K562 (cell line): Measurements from ENCODE around the gene PSAP. TPM values are rescaled to one million over a fixed set of nuclear protein-coding genes. Genes with fewer than 3 reads are reported as not detected.

Experiments used
- CXXC5 ChIP-seq: fragments of 250-450 bp; sonication (Bioruptor Pico); IDR thresholded peaks from 2 replicates; pipeline ENCODE4 v1.8.0; 2022; ENCODE audit warnings: inconsistent platforms, mild to moderate bottlenecking, moderate library complexity
- E4F1 ChIP-seq: fragments of 250-450 bp; sonication (Bioruptor Pico); IDR thresholded peaks from 2 replicates; pipeline ENCODE4 v1.5.0; 2021; ENCODE audit warnings: mild to moderate bottlenecking, borderline replicate concordance
- FOXK1 ChIP-seq: sonication (generic); formaldehyde crosslinking; IDR thresholded peaks from 2 replicates; pipeline ENCODE4 v1.8.0; 2022; ENCODE audit warnings: missing genetic modification reagents, mild to moderate bottlenecking, borderline replicate concordance
- KLF1 ChIP-seq: fragments of 450-650 bp; IDR thresholded peaks from 2 replicates; pipeline ENCODE4 v1.6.1; 2016; ENCODE audit warnings: missing genetic modification characterization, missing compliant biosample characterization
- LCOR ChIP-seq: sonication (generic); formaldehyde crosslinking; IDR thresholded peaks from 2 replicates; pipeline ENCODE4 v1.8.0; 2022; ENCODE audit warnings: mild to moderate bottlenecking, missing genetic modification reagents
- MBD2 ChIP-seq: sonication (generic); IDR thresholded peaks from 2 replicates; pipeline ENCODE4 v1.6.1; 2016; ENCODE audit warnings: low read depth, borderline replicate concordance
- MIER1 ChIP-seq: fragments of 450-650 bp; IDR thresholded peaks from 2 replicates; pipeline ENCODE4 v1.6.1; 2016; ENCODE audit warnings: antibody characterized with exemption, mild to moderate bottlenecking, low read depth
- NCOA2 ChIP-seq, 2 experiments: fragments of 450-650 bp; IDR thresholded peaks; 2 replicates each; pipeline ENCODE4 v1.6.1; 2018; ENCODE audit warnings: mild to moderate bottlenecking in 2 of 2, moderate library complexity in 1 of 2; ENCODE audit not compliant: partially characterized antibody in 2 of 2
- POLR2A ChIP-seq: fragments of 450-650 bp; conservative IDR thresholded peaks from 2 replicates; pipeline ENCODE4 v1.6.1; 2016
- PRMT5 ChIP-seq: sonication (generic); formaldehyde crosslinking; IDR thresholded peaks from 2 replicates; pipeline ENCODE4 v1.5.0; 2020; ENCODE audit warnings: missing genetic modification reagents
- RREB1 ChIP-seq: fragments of 250-450 bp; sonication (Bioruptor Pico); IDR thresholded peaks from 2 replicates; pipeline ENCODE4 v1.4.0; 2020
- TEAD2 ChIP-seq: fragments of 450-650 bp; IDR thresholded peaks from 2 replicates; pipeline ENCODE4 v1.6.1; 2016; ENCODE audit warnings: missing genetic modification characterization, control low read depth, missing compliant biosample characterization
- THRB ChIP-seq: fragments of 450-650 bp; formaldehyde crosslinking; conservative IDR thresholded peaks from 2 replicates; pipeline ENCODE4 v1.4.0; 2022; ENCODE audit warnings: mild to moderate bottlenecking, missing genetic modification characterization
- TRIM28 ChIP-seq: fragments of 450-650 bp; IDR thresholded peaks from 2 replicates; pipeline ENCODE4 v1.6.1; 2017
- VEZF1 ChIP-seq: fragments of 200-800 bp; sonication (Bioruptor generic); IDR thresholded peaks from 2 replicates; pipeline ENCODE4 v1.6.1; 2017; ENCODE audit warnings: missing genetic modification characterization, missing compliant biosample characterization
- ZC3H8 ChIP-seq: fragments of 450-650 bp; IDR thresholded peaks from 2 replicates; pipeline ENCODE4 v1.6.1; 2017
- ZFP30 ChIP-seq: fragments of 250-450 bp; sonication (Bioruptor Pico); IDR thresholded peaks from 2 replicates; pipeline ENCODE4 v1.8.0; 2022; ENCODE audit warnings: moderate library complexity, mild to moderate bottlenecking, inconsistent platforms, borderline replicate concordance
- ZNF197 ChIP-seq: fragments of 200-800 bp; sonication (Bioruptor generic); IDR thresholded peaks from 2 replicates; pipeline ENCODE4 v1.6.1; 2016; ENCODE audit warnings: low read depth, missing genetic modification characterization, missing compliant biosample characterization
- ZNF444 ChIP-seq: fragments of 250-450 bp; sonication (Bioruptor Pico); IDR thresholded peaks from 2 replicates; pipeline ENCODE4 v1.4.0; 2020; ENCODE audit warnings: mild to moderate bottlenecking, moderate library complexity
- polyA plus RNA-seq, 8 experiments: library from polyadenylated mRNA; depleted of rRNA in 4 of 8; stranded (reverse) in 5 of 8; unstranded in 3 of 8; fragments of >200 nt; fragmentation: Nextera tagmentation in 2 of 8; fragmentation: Illumina TruSeq in 1 of 8; extraction: Ambion mirVana in 2 of 8; extraction: Trizol in 1 of 8; gene quantifications; 2 replicates each; pipeline versions ENCODE4 v1.2.1 to v1.2.3, GENCODE V29; 2011 to 2014; ENCODE audit warnings: inconsistent platforms in 1 of 8, missing spikeins in 1 of 8
- total RNA-seq, 7 experiments: library from RNA; depleted of rRNA in 6 of 7; stranded (reverse); fragments of >200 nt in 6 of 7; fragmentation: Illumina TruSeq in 2 of 7; extraction: Trizol in 2 of 7; gene quantifications; 2 replicates each; pipeline versions ENCODE4 v1.2.1 to v1.2.3, GENCODE V29; 2011 to 2021; ENCODE audit warnings: low replicate concordance in 1 of 7

The PSAP gene
- total and polyA plus RNA-seq, 9 of the 15 experiments (the other 6 are each of a cell fraction or from before 2014, with no cell fraction given), result 245 to 700 (median 429) TPM

GRCh38 chr10:71878327-71879034 is 27.4 kb upstream of the PSAP start (continued):
- TF ChIP-seq MBD2, result no peak
- no peak for TF ChIP-seq ZNF444 (CRISPR knock-in tag)
- no peak for TF ChIP-seq FOXK1 (CRISPR knock-in tag)
- no peak for TF ChIP-seq KLF1 (tag)
- TF ChIP-seq ZNF197 (CRISPR knock-in tag), result no peak
- TF ChIP-seq LCOR (CRISPR knock-in tag), result no peak
- no peak for TF ChIP-seq TEAD2 (tag)
- TF ChIP-seq THRB (CRISPR knock-in tag), result no peak
- no peak for TF ChIP-seq POLR2A
- no peak for TF ChIP-seq ZC3H8
- TF ChIP-seq PRMT5, result no peak
- no peak for TF ChIP-seq RREB1
- TF ChIP-seq TRIM28, result no peak
- no peak for TF ChIP-seq MIER1
- TF ChIP-seq VEZF1 (CRISPR knock-in tag), result peak; percentile 20; the same call in 1 of the 2 replicates
- peak; percentile 33; the same call in 1 of the 2 replicates for TF ChIP-seq CXXC5 (CRISPR knock-in tag)
- no peak for TF ChIP-seq NCOA2 (IDR thresholded peaks at IDR 0.05; ENCODE audit: partially characterized antibody in 2 of 2)
- TF ChIP-seq ZFP30 (CRISPR knock-in tag), result no peak
- TF ChIP-seq E4F1 (CRISPR knock-in tag), result no peak
